NT2/D1 (cell line): ENCODE data around the gene PGAM4.

Experiments used
- DNase-seq: peaks from one replicate; pipeline ENCODE4 v3.0.0-alpha.2; 2011; ENCODE audit warnings: low read depth, low spot score
- H3K27me3 ChIP-seq: 2 replicates; pipeline ENCODE4 v1.6.0; 2011; ENCODE audit warnings: mild to moderate bottlenecking; ENCODE audit not compliant: insufficient read length, insufficient read depth
- H3K36me3 ChIP-seq: 2 replicates; pipeline ENCODE4 v1.6.1; 2011; ENCODE audit warnings: mild to moderate bottlenecking, low read length, mixed read lengths; ENCODE audit not compliant: insufficient read depth, insufficient read length
- H3K4me1 ChIP-seq: 2 replicates; pipeline ENCODE4 v1.5.1; 2011; ENCODE audit not compliant: insufficient read depth, insufficient read length
- H3K4me3 ChIP-seq: 2 replicates; pipeline ENCODE4 v1.5.1; 2011; ENCODE audit warnings: low read depth; ENCODE audit not compliant: insufficient read length
- H3K9ac ChIP-seq: 2 replicates; pipeline ENCODE4 v1.6.0; 2011; ENCODE audit warnings: low read depth; ENCODE audit not compliant: insufficient read length
- H3K9me3 ChIP-seq: 2 replicates; pipeline ENCODE4 v1.5.1; 2011; ENCODE audit warnings: mild to moderate bottlenecking, low read length; ENCODE audit not compliant: insufficient read depth
- SUZ12 ChIP-seq: IDR thresholded peaks from 2 replicates; pipeline ENCODE4 v1.6.1; 2011; ENCODE audit not compliant: insufficient read length, insufficient read depth; ENCODE audit errors: extremely low read depth
- YY1 ChIP-seq: IDR thresholded peaks from 2 replicates; pipeline ENCODE4 v1.6.1; 2011; ENCODE audit not compliant: insufficient read length, insufficient read depth
- ZNF274 ChIP-seq: IDR thresholded peaks from 2 replicates; pipeline ENCODE4 v1.6.1; 2011; ENCODE audit warnings: mild to moderate bottlenecking, low read depth, low read length

PGAM4 gene

DNA sequence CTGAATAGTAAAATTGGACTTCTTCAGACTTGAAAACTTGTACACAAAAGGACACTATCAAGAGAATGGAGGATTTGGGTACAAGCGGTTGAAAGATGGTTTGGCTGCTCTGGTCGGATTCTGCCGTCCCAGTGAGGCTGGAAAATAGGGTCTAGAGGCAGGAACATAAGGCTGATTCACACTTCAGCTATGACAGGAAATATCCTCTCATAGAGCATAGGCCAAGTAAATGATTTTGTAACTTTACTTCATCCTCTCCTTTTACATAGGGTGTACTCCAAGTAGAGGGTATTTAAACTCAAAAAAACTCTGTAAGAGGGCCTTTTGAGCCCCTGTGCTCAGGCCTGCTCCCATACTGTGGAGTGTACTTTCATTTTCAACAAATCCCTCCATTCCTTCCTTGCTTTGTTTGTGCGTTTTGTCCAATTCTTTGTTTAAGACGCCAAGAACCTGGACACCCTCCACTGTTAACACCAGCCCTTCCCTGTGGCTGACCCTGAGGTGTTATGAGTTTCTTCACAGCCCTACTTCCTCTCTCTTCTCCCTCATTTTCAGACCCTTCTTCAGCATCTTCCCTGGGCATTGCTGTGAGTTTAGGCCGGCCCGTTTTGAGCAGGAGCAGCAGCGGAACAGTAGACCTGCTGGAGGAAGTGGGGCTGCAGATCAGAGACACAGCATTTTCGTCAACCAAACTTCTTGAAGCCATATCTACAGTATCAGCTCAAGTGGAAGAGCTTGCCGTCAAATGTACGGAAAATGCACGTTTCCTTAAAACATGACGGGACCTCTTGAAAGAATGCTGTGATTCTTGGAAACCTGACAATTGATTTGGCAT, 7.2 kb downstream of the PGAM4 start:
- Histone ChIP-seq H3K27me3 (no peaks in the 10 kb centered on the region), H3K36me3 (no peaks in the 10 kb centered on the region), H3K4me3 (no peak overlapping the region), H3K4me1 (no peaks in the 10 kb centered on the region), H3K9ac (no peak overlapping the region), H3K9me3 (0 out of 2 replicates have a peak, but pooled peaks cover 6% of the 10 kb centered on the region)
- no peak for DNase-seq
- TF ChIP-seq SUZ12, result no peak
- TF ChIP-seq ZNF274, result no peak
- TF ChIP-seq YY1, result no peak

DNA sequence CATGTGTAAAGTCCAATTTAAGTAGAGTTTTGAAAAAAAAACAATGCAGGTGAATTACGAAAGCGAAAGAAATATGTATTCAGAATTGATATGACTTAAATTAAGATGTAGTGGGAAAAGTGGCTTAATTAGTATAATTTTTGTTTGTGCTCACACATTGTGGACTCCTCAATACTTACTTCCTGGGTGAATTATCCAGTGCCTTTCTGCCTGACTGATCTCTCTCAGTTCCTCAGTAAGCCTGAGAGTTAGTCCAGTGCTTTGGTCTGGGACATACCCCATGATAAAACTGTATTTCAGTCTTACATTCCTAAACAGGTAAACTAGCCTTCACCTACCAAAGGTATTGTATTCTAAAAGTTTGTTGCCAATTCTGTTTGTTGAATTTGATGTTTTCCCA, 8.4 kb downstream of the PGAM4 start:
- H3K36me3 ChIP-seq, result no peaks in the 10 kb centered on the region
- H3K4me1 ChIP-seq, result no peaks in the 10 kb centered on the region
- H3K4me3 ChIP-seq, result no peak overlapping the region
- TF ChIP-seq SUZ12, result no peak
- no peak for TF ChIP-seq YY1
- no peak for TF ChIP-seq ZNF274
- H3K9me3 ChIP-seq, result 0 out of 2 replicates have a peak, but pooled peaks cover 6% of the 10 kb centered on the region
- DNase-seq, result no peak
- H3K27me3 ChIP-seq, result no peaks in the 10 kb centered on the region
- H3K9ac ChIP-seq, result no peak overlapping the region

DNA sequence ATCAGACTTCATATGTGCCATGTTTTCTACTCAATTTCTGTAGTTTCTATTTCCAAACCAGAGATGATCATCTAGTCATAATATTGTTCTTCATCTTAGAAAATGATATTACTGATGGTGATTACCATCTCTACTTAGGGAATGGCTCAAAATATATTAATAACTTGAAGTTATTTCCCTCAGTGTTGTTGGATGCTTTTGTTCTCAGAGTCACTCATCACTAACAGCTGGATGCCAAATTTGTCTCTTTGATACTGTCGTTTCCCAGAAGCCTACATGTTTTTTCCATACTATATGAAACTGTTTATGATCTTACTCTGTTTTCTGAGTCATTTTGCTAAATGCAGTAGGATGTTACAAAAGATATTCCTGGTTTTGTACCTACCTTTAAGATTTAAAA, 8.9 kb downstream of the PGAM4 start:
- Histone ChIP-seq H3K9me3 (0 out of 2 replicates have a peak, but pooled peaks cover 6% of the 10 kb centered on the region), H3K4me1 (no peaks in the 10 kb centered on the region), H3K36me3 (no peaks in the 10 kb centered on the region), H3K9ac (no peak overlapping the region), H3K27me3 (no peaks in the 10 kb centered on the region), H3K4me3 (no peak overlapping the region)
- DNase-seq, result no peak
- TF ChIP-seq SUZ12, result no peak
- TF ChIP-seq YY1, result no peak
- no peak for TF ChIP-seq ZNF274

DNA sequence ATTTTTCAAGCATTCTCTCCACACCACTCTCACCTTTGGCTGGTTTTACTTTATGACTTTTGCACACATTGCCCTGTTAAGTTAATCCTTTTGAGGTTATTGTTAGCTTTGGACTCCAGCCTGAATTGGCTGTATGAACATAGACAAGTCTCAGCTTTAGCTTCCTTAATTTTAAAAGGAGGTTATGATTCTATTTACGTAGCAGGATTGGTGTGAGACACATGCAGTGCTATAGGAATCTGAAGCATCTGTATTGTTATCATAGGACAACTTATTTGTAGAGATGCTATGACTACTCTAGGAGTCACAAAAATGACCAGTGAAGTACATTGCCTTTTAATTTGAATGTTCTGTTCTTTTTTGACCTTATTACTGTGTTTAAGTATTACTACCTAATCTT, 15.7 kb downstream of the PGAM4 start:
- H3K36me3 ChIP-seq, result no peaks in the 10 kb centered on the region
- no peak overlapping the region for H3K4me3 ChIP-seq
- 0 out of 2 replicates have a peak, but pooled peaks cover 6% of the 10 kb centered on the region for H3K9me3 ChIP-seq
- H3K27me3 ChIP-seq, result no peaks in the 10 kb centered on the region
- DNase-seq, result no peak
- TF ChIP-seq YY1, result no peak
- no peak for TF ChIP-seq SUZ12
- TF ChIP-seq ZNF274, result no peak
- H3K9ac ChIP-seq, result no peak overlapping the region
- H3K4me1 ChIP-seq, result no peaks in the 10 kb centered on the region

DNA sequence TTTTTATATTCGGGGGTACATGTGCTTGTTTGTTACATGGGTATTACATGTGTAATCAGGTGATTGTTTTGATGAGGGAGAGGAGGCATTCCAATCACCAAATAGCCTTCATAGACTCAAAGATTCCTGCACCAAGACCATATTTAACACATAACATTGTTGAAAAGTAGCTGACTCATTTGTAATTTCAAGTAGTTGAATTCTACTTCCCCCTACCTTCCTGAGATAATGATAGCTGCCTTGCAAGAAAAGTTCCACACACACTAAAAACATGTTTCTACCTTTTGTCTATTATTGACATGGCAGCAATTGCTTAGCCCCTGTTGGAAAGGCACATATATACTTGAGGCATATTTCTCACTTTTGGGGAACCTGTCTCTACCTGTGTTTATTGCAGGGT, 16.1 kb downstream of the PGAM4 start:
- Histone ChIP-seq H3K9ac (no peak overlapping the region), H3K4me1 (no peaks in the 10 kb centered on the region), H3K27me3 (no peaks in the 10 kb centered on the region), H3K4me3 (no peak overlapping the region), H3K36me3 (no peaks in the 10 kb centered on the region), H3K9me3 (0 out of 2 replicates have a peak, but pooled peaks cover 4% of the 10 kb centered on the region)
- DNase-seq, result no peak
- TF ChIP-seq SUZ12 (no peak), ZNF274 (no peak), YY1 (no peak)

DNA sequence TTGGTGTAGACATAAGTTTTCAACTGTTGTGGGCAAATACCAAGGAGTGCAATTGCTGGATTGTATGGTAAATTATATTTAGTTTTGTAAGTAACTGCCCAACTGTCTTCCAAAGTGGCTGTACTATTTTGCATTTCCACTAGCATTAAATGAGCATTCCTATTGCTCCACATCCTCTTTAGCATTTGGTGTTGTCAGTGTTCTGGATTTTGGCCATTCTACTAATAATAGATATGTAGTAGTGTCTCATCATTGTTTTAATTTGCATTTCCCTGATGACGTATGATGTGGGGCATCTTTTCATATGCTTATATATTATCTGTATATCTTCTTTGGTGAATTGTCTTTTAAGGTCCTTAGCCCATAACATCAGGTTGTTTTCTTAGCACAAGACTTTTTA, 17.3 kb downstream of the PGAM4 start:
- Histone ChIP-seq H3K9ac (no peak overlapping the region), H3K4me3 (no peak overlapping the region), H3K4me1 (no peaks in the 10 kb centered on the region), H3K9me3 (no peaks in the 10 kb centered on the region), H3K27me3 (no peaks in the 10 kb centered on the region), H3K36me3 (no peaks in the 10 kb centered on the region)
- DNase-seq, result no peak
- TF ChIP-seq SUZ12 (no peak), YY1 (no peak), ZNF274 (no peak)

DNA sequence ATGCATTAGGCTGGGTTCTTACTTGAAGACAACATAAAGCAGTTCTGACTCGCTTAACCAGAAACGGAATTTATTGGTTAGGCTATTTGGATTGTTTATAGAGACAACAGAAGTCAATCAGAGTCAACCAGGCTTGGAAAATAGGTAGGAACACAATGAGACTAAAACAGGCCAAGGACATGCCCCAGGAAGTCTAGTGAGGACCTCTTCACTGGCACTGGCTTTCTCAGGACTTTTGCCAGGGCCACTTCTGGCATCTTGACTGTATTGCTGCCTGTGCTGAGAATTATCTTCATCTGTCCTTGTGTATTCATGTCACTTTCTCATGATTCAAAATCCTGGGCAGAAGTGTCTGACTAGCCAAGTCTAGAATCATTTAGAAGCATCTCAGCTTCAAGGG, 19.6 kb downstream of the PGAM4 start:
- TF ChIP-seq ZNF274 (no peak), YY1 (no peak), SUZ12 (no peak)
- no peaks in the 10 kb centered on the region for H3K36me3 ChIP-seq
- H3K9me3 ChIP-seq, result no peaks in the 10 kb centered on the region
- no peak for DNase-seq
- H3K27me3 ChIP-seq, result no peaks in the 10 kb centered on the region
- no peaks in the 10 kb centered on the region for H3K4me1 ChIP-seq
- H3K4me3 ChIP-seq, result no peak overlapping the region
- H3K9ac ChIP-seq, result no peak overlapping the region
